A549 (cell line): ENCODE results near the gene KRTAP10-7. TPM values are rescaled to one million over a fixed set of nuclear protein-coding genes. Genes with fewer than 3 reads are reported as not detected.

ENCODE experiments used
- ATAC-seq, 2 experiments: fragments of 200-7000 bp in 1 of 2; fragments of >200 bp in 1 of 2; cut with Nextera tagmentation in 1 of 2; cut with Tn5 transposase in 1 of 2; 3 replicates each; pipeline versions ENCODE4 v1.8.0 to v1.9.1; 2018 to 2020; ENCODE audit warnings: mild to moderate bottlenecking in 1 of 2, moderate library complexity in 1 of 2
- CTCF ChIA-PET: fragments of 300-600 bp; sonication (Branson Sonifier 250); formaldehyde crosslinking; extraction: SDS; loops from one replicate; lab custom pipeline; 2021; ENCODE audit warnings: antibody characterized with exemption, inconsistent platforms; lab: Yijun Ruan, JAX
- POLR2A ChIA-PET: fragments of 350-600 bp; formaldehyde crosslinking; extraction: SDS; loops from one replicate; lab custom pipeline; 2021; ENCODE audit warnings: antibody characterized with exemption, inconsistent platforms; lab: Yijun Ruan, JAX
- DNase-seq, 2 experiments: peaks; one replicate each; pipeline versions ENCODE4 v3.0.0 to v3.0.0-alpha.2; 2011 to 2016; ENCODE audit warnings: low read depth in 1 of 2, low spot score in 1 of 2
- FAIRE-seq: peaks from 2 replicates; lab custom pipeline; 2011; peaks lifted over from hg19 to GRCh38; lab: Jason Lieb, UNC
- H3K27ac ChIP-seq, 2 experiments: fragments of >200 bp; sonication (Bioruptor Twin); formaldehyde crosslinking; 3 replicates each; pipeline ENCODE4 v1.5.1; 2016 to 2017
- H3K4me1 ChIP-seq: fragments of >200 bp; sonication (Bioruptor Twin); formaldehyde crosslinking; 3 replicates; pipeline ENCODE4 v1.6.1; 2016
- H3K4me2 ChIP-seq: fragments of >200 bp; sonication (Bioruptor Twin); formaldehyde crosslinking; 3 replicates; pipeline ENCODE4 v1.6.1; 2016
- H3K4me3 ChIP-seq: fragments of >200 bp; sonication (Bioruptor Twin); formaldehyde crosslinking; 3 replicates; pipeline ENCODE4 v1.5.1; 2016
- H3K9me3 ChIP-seq: fragments of >200 bp; sonication (Bioruptor Twin); formaldehyde crosslinking; 3 replicates; pipeline ENCODE4 v1.6.1; 2016
- BCL3 ChIP-seq: fragments of >200 bp; sonication (Bioruptor Twin); formaldehyde crosslinking; IDR thresholded peaks from 3 replicates; pipeline ENCODE4 v1.6.1; 2016
- CBX2 ChIP-seq: fragments of 200-600 bp; sonication (generic); IDR thresholded peaks from 2 replicates; pipeline ENCODE4 v1.6.1; 2016; ENCODE audit warnings: low read depth, mild to moderate bottlenecking, borderline replicate concordance
- CTCF ChIP-seq: fragments of >200 bp; sonication (Bioruptor Twin); formaldehyde crosslinking; IDR thresholded peaks from 3 replicates; pipeline ENCODE4 v1.5.1; 2016
- E2F6 ChIP-seq: IDR thresholded peaks from 2 replicates; pipeline ENCODE4 v1.6.1; 2012; ENCODE audit warnings: low read depth, borderline replicate concordance
- ELK1 ChIP-seq: fragments of 150-350 bp; IDR thresholded peaks from 2 replicates; pipeline ENCODE4 v1.6.1; 2014; ENCODE audit warnings: low read depth, mild to moderate bottlenecking, low read length
- FOSL2 ChIP-seq, 2 experiments: fragments of 450-650 bp in 1 of 2; fragments of >200 bp in 1 of 2; sonication (Bioruptor Twin) in 1 of 2; formaldehyde crosslinking; IDR thresholded peaks; 2 replicates each; pipeline versions ENCODE4 v1.5.0 to v1.6.1; 2016 to 2020; ENCODE audit warnings: mild to moderate bottlenecking in 1 of 2, moderate library complexity in 1 of 2
- GATA3 ChIP-seq: IDR thresholded peaks from 2 replicates; pipeline ENCODE4 v1.6.1; 2012; ENCODE audit warnings: borderline replicate concordance
- HDAC2 ChIP-seq: fragments of 200-600 bp; sonication (generic); IDR thresholded peaks from 2 replicates; pipeline ENCODE4 v1.6.1; 2016
- HMGXB4 ChIP-seq: fragments of 250-450 bp; sonication (Bioruptor Pico); IDR thresholded peaks from 2 replicates; pipeline ENCODE4 v1.5.0; 2021; ENCODE audit warnings: mild to moderate bottlenecking, moderate library complexity, borderline replicate concordance
- HOXA7 ChIP-seq: fragments of 250-450 bp; sonication (Bioruptor Pico); IDR thresholded peaks from 2 replicates; pipeline ENCODE4 v1.5.0; 2020; ENCODE audit warnings: mild to moderate bottlenecking, moderate library complexity
- HOXB13 ChIP-seq: fragments of 250-450 bp; sonication (Bioruptor Pico); IDR thresholded peaks from 2 replicates; pipeline ENCODE4 v1.5.0; 2020; ENCODE audit warnings: low read depth, mild to moderate bottlenecking, moderate library complexity
- JUN ChIP-seq, 2 experiments: fragments of >200 bp; sonication (Bioruptor Twin); formaldehyde crosslinking; IDR thresholded peaks; 2 replicates in 1 of 2; 3 replicates in 1 of 2; pipeline ENCODE4 v1.6.1; 2016 to 2017
- KDM1A ChIP-seq: fragments of 200-600 bp; sonication (generic); IDR thresholded peaks from 2 replicates; pipeline ENCODE4 v1.6.1; 2016; ENCODE audit warnings: low read depth, mild to moderate bottlenecking
- MAX ChIP-seq: IDR thresholded peaks from 2 replicates; pipeline ENCODE4 v1.6.1; 2012
- NFE2L2 ChIP-seq: fragments of 150-350 bp; conservative IDR thresholded peaks from 2 replicates; pipeline ENCODE4 v1.6.1; 2014; ENCODE audit warnings: low read length
- RAD21 ChIP-seq, 2 experiments: fragments of >200 bp in 1 of 2; sonication (Bioruptor Twin) in 1 of 2; formaldehyde crosslinking in 1 of 2; IDR thresholded peaks in 1 of 2; conservative IDR thresholded peaks in 1 of 2; 2 replicates in 1 of 2; 3 replicates in 1 of 2; pipeline ENCODE4 v1.6.1; 2012 to 2018; ENCODE audit warnings: inconsistent platforms in 1 of 2
- RCOR1 ChIP-seq: fragments of 150-350 bp; IDR thresholded peaks from 2 replicates; pipeline ENCODE4 v1.6.1; 2014; ENCODE audit warnings: antibody characterized with exemption, low read length, low read depth
- REST ChIP-seq: fragments of 200-600 bp; sonication (generic); IDR thresholded peaks from 2 replicates; pipeline ENCODE4 v1.6.1; 2016; ENCODE audit warnings: antibody characterized with exemption, mild to moderate bottlenecking, moderate library complexity
- RNF2 ChIP-seq: fragments of 200-600 bp; sonication (generic); IDR thresholded peaks from 2 replicates; pipeline ENCODE4 v1.6.1; 2016; ENCODE audit warnings: low read depth, mild to moderate bottlenecking, antibody characterized with exemption, moderate library complexity, borderline replicate concordance
- SMC3 ChIP-seq: fragments of >200 bp; sonication (Bioruptor Twin); formaldehyde crosslinking; IDR thresholded peaks from 3 replicates; pipeline ENCODE4 v1.6.1; 2018; ENCODE audit warnings: inconsistent platforms
- ZSCAN20 ChIP-seq: fragments of 250-450 bp; sonication (Bioruptor Pico); IDR thresholded peaks from 2 replicates; pipeline ENCODE4 v1.8.0; 2022; ENCODE audit warnings: mild to moderate bottlenecking, moderate library complexity
- WGBS: methylation state at CpG from one replicate; pipeline ENCODE4 v1.1.6; 2017; ENCODE audit errors: missing lambda C conversion rate; 5-methylcytosine and 5-hydroxymethylcytosine counted together
- polyA plus RNA-seq, 4 experiments: library from polyadenylated mRNA; depleted of rRNA in 3 of 4; stranded (reverse); fragments of >200 nt; fragmentation: RNase III in 1 of 4; extraction: RNeasy Plus Mini Kit Qiagen cat#74134 plus additional on column Dnase treatment in 1 of 4; gene quantifications; 2 replicates in 3 of 4; 3 replicates in 1 of 4; pipeline ENCODE4 v1.2.3, GENCODE V29; 2011 to 2017

The KRTAP10-7 gene
- polyA plus RNA-seq, 2 of the 4 experiments (the other 2 are of a cell fraction), result not detected

- TF ChIP-seq REST (no peak), FOSL2 (IDR thresholded peaks at IDR 0.05) (no peak), FOSL2 (CRISPR knock-in tag; IDR thresholded peaks at IDR 0.05) (no peak)
- TF ChIP-seq, all 56 proteins: peak for 0
These were observed 28.3 kb upstream of the KRTAP10-7 start (continued) for GRCh38 chr21:44571844-44572782.

- H3K9me3 ChIP-seq, result peaks cover 15% of the 10 kb centered on the region
- TF ChIP-seq RAD21 (conservative IDR thresholded peaks at IDR 0.05 in 1 of 2, IDR thresholded peaks at IDR 0.05 in 1 of 2), result no peak
- no peak for TF ChIP-seq GATA3
- no peak for TF ChIP-seq CTCF
- no peak for TF ChIP-seq E2F6
- TF ChIP-seq SMC3, result no peak
- no peak for TF ChIP-seq ZSCAN20 (CRISPR knock-in tag)
- no peak for TF ChIP-seq NFE2L2
- TF ChIP-seq KDM1A, result no peak
- no peak for TF ChIP-seq MAX
- TF ChIP-seq HOXB13, result no peak
- TF ChIP-seq HDAC2, result no peak
- TF ChIP-seq HOXA7 (CRISPR knock-in tag), result no peak
- TF ChIP-seq CBX2, result no peak
- TF ChIP-seq FOSL2 (IDR thresholded peaks at IDR 0.05), result no peak
- TF ChIP-seq FOSL2 (CRISPR knock-in tag; IDR thresholded peaks at IDR 0.05), result no peak
- no peak for TF ChIP-seq HMGXB4 (CRISPR knock-in tag)
- TF ChIP-seq ELK1, result no peak
- TF ChIP-seq RNF2, result no peak
- no peak for TF ChIP-seq RCOR1
- no peak for TF ChIP-seq BCL3
- TF ChIP-seq JUN (IDR thresholded peaks at IDR 0.05), result no peak
- ATAC-seq, result peak; percentile 44 to 48; a peak in 3 of 6 replicates
- peak in 1 of 2 experiments; percentile 12 for DNase-seq
- no peak overlapping the region for H3K4me3 ChIP-seq
- ChIA-PET CTCF (interaction anchor here (0.7 kb wide), 1 partner anchor 63 kb away, joined by 3 read pairs; no protein-coding TSS in a partner anchor), POLR2A (no interaction called here)
- no peak overlapping the region for H3K27ac ChIP-seq
- FAIRE-seq, result no peak
- H3K4me1 ChIP-seq, result no peaks in the 10 kb centered on the region
- no peak overlapping the region for H3K4me2 ChIP-seq
- WGBS, result 46% methylated on average over 8 of the region's 15 CpGs
These were observed 27.3 kb upstream of the KRTAP10-7 start for GRCh38 chr21:44572959-44573583.
